NOMO-1 treated with dmso at 0.1 percent for 144 hours (cell line): ENCODE results near the gene C20orf96.
"Not testable (repeated sequence)": the region's sequence is repeated elsewhere in the genome, so short reads cannot be mapped to it uniquely, and the experiment has no call there.

Source experiments
- DNase-seq: peaks from one replicate; lab custom pipeline; 2025; ENCODE audit not compliant: unreplicated experiment; lab: John Stamatoyannopoulos, UW

Gene C20orf96

DNA sequence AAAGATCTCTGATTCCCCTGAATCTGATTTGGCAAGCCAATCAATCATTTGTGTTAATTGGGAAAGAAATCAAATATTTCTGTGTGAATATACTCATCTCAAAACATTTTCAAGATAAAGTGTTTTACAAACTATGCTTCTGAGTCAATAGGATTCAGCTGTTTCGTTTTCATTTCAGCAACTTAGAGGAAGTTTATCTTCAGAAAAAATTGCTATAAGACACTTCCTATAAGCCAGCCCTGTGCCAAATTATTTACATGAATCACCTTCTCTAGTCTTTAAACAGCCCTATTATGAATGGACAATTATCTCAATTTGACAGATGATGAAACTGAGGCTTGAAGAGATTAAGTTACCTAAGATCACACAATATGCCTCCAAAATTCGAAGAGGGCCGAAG lies 52.6 kb downstream of the C20orf96 start:
- no peak for DNase-seq

- DNase-seq = peak; percentile 53
Measured at GRCh38 chr20:237489-237888, 53.1 kb downstream of the C20orf96 start.

DNA sequence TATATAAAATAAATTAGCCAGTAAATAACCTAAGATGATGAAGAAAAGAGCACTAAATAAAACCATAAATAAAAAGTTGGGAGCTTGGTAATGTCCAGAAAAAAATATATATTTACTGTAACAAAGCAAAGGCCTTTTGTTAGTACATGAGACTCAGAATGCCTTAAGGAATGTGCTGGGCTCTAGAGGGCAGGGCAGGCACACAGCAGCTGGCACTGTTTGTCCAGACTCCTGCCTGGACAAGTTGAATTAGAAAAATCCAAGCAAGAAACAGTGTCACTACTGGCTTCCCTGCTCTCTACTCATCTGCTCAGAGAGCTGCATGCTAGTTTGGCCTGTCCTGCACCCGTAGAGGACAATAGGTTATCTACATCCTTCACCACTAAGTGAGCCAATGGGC lies 54.7 kb downstream of the C20orf96 start:
- DNase-seq = no peak

DNA sequence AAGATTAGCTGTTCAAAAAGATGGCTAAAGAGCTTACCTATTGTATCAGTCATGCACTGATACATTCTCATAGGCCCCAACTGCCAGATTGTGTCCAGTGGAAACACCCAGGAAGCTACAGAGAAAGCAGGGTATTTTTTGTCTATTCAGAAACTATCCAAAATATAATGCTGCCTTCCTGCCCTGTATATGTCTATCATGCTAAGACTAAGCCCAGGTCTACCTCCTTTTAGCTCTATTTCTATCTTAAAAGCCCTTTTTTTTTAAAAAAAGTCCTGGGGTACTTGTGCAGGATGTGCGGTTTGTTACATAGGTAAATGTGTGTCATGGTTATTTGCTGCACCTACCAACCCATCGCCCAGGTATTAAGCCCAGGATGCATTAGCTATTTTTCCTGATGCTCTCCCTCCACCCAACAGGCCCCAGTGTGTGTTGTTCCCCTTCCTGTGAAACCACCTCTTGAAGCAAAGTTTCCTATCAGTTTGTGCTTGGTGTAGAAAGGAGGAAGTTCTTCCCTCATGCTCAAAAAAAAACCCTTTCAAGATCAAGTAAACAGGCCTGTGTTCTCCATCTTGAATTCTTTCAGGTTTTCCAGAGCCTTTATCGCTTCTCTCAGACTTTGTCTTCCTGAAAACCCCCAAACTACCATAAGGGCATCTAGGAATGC lies 63.0 kb downstream of the C20orf96 start:
- DNase-seq = peak; percentile 45

DNA sequence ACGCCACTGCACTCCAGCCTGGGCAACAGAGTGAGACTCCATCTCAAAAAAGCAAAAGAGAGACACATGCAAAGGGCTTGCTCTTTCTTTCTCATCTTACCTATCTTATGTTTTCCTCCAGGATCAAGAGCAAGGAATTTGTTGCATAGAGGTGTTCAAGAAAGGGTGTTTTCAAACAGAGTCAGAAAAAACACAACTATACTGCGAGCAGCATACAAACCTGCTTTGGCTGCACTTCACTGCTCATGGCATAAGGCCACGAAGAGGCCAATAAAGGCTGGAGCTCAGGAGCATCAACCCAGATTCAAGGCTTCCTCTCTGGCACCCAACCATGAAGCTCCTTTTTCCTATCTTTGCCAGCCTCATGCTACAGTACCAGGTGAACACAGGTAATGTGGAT lies 63.6 kb downstream of the C20orf96 start, which contains the start of gene DEFB129:
TSS of gene DEFB129 (plus strand) at position 301 of the 400 bp plus-strand sequence. CDS start at position 332, 31 bp downstream.
- no peak for DNase-seq

DNA sequence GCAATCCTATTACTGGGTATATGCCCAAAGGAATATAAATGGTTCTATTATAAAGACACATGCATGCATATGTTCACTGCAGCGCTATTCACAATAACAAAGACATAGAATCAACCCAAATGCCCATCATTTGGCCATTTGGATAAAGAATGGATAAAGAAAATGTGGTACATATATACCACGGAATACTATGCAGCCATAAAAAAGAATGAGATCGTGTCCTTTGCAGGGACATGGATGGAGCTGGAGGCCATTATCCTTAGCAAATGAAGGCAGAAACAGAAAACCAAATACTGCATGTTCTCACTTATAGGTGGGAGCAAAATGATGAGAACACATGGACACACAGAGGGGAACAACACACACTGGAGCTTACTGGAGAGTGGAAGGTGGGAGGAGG lies 64.7 kb downstream of the C20orf96 start:
- not testable (repeated sequence) for DNase-seq

DNA sequence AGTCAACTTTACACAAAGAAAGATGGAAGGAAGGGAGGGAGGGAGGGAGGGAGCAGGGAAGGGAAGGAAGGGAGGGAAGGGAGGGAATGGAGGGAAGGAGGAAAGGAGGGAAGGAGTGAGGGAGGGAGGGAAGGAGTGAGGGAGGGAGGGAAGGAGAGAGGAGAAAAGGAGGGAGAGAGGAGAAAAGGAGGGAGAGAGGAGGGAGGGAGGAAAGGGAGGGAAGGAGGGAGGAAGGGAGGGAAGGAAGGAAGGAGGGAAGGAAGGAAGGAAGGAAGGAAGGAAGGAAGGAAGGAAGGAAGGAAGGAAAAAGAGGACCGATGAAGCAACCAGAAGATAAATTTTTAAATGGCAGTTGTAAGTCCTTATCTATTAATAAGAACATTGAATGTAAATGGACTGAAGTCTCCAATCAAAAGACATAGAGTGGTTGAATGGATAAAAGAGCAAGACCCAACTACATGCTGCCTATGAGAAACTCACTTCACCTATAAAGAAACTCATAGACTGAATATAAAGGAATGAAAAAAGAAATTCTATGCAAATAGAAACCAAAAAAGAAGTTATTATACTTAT lies 69.2 kb downstream of the C20orf96 start:
- DNase-seq = no peak
